WTC11 (cell line): ENCODE data around the gene COL12A1. TPM values are rescaled to one million over a fixed set of nuclear protein-coding genes. Genes with fewer than 3 reads are reported as not detected.

Experiments
- ATAC-seq: fragments of 200-7000 bp; cut with Tn5 transposase; 2 replicates; pipeline ENCODE4 v1.10.0; 2021; ENCODE audit warnings: mild to moderate bottlenecking, moderate library complexity
- CTCF ChIA-PET: fragments of 300-600 bp; sonication (Branson Sonifier 250); formaldehyde crosslinking; loops from one replicate; lab custom pipeline; 2021; ENCODE audit warnings: antibody characterized with exemption; lab: Charles Lee
- POLR2A ChIA-PET: fragments of 350-600 bp; sonication (Branson Sonifier 250); formaldehyde crosslinking; loops from one replicate; lab custom pipeline; 2021; ENCODE audit warnings: antibody characterized with exemption; lab: Charles Lee
- DNase-seq: peaks from one replicate; pipeline ENCODE4 v3.0.0; 2021; ENCODE audit warnings: low spot score
- H3K27ac Mint-ChIP-seq: 2 replicates; pipeline ENCODE4 v1.8.0; 2021; ENCODE audit warnings: mixed read lengths
- H3K27me3 Mint-ChIP-seq: 2 replicates; pipeline ENCODE4 v1.8.0; 2021; ENCODE audit warnings: low read depth, mild to moderate bottlenecking, moderate library complexity, mixed read lengths
- H3K36me3 Mint-ChIP-seq: 2 replicates; pipeline ENCODE4 v1.8.0; 2021; ENCODE audit warnings: mixed read lengths
- H3K4me1 Mint-ChIP-seq: 2 replicates; pipeline ENCODE4 v1.8.0; 2022; ENCODE audit warnings: mixed read lengths
- H3K4me3 Mint-ChIP-seq: 2 replicates; pipeline ENCODE4 v1.8.0; 2021; ENCODE audit warnings: mild to moderate bottlenecking, moderate library complexity, mixed read lengths
- H3K9me3 Mint-ChIP-seq: 2 replicates; pipeline ENCODE4 v1.8.0; 2021; ENCODE audit warnings: mixed read lengths
- ELF4 ChIP-seq: sonication (generic); formaldehyde crosslinking; IDR thresholded peaks from 2 replicates; pipeline ENCODE4 v1.8.1; 2022; ENCODE audit warnings: low read depth, mild to moderate bottlenecking, moderate library complexity, missing genetic modification reagents
- EMX1 ChIP-seq: fragments of 250-450 bp; sonication (Bioruptor Pico); IDR thresholded peaks from 2 replicates; pipeline ENCODE4 v1.8.0; 2021; ENCODE audit warnings: mild to moderate bottlenecking
- ESRRA ChIP-seq: sonication (generic); formaldehyde crosslinking; IDR thresholded peaks from 2 replicates; pipeline ENCODE4 v1.8.1; 2022; ENCODE audit warnings: mild to moderate bottlenecking, missing genetic modification reagents, borderline replicate concordance
- NFATC4 ChIP-seq: fragments of 250-450 bp; sonication (Bioruptor Pico); IDR thresholded peaks from 2 replicates; pipeline ENCODE4 v1.9.0; 2021; ENCODE audit warnings: mild to moderate bottlenecking
- NR1H2 ChIP-seq: sonication (generic); formaldehyde crosslinking; IDR thresholded peaks from 2 replicates; pipeline ENCODE4 v1.9.0; 2021; ENCODE audit warnings: mild to moderate bottlenecking, moderate library complexity, missing genetic modification reagents
- OVOL2 ChIP-seq: fragments of 250-450 bp; sonication (Bioruptor Pico); IDR thresholded peaks from 2 replicates; pipeline ENCODE4 v1.9.0; 2021; ENCODE audit warnings: mild to moderate bottlenecking, borderline replicate concordance
- PRRX2 ChIP-seq: fragments of 250-450 bp; sonication (Bioruptor Pico); IDR thresholded peaks from 2 replicates; pipeline ENCODE4 v1.8.0; 2021; ENCODE audit warnings: mild to moderate bottlenecking
- TEAD1 ChIP-seq: sonication (generic); formaldehyde crosslinking; IDR thresholded peaks from 2 replicates; pipeline ENCODE4 v1.8.0; 2022; ENCODE audit warnings: mild to moderate bottlenecking, missing genetic modification reagents
- ZNF138 ChIP-seq: sonication (generic); formaldehyde crosslinking; conservative IDR thresholded peaks from 2 replicates; pipeline ENCODE4 v1.8.1; 2022; ENCODE audit warnings: mild to moderate bottlenecking, moderate library complexity, missing genetic modification reagents
- ZNF423 ChIP-seq: fragments of 250-450 bp; sonication (Bioruptor Pico); IDR thresholded peaks from 2 replicates; pipeline ENCODE4 v2.1.2; 2022; ENCODE audit warnings: mild to moderate bottlenecking, moderate library complexity
- total RNA-seq: library from RNA; stranded (reverse); gene quantifications from 3 replicates; pipeline ENCODE4 v1.2.3, GENCODE V29; 2021
- TF ChIP-seq, protein P1 (sequence below): sonication (generic); formaldehyde crosslinking; IDR thresholded peaks from 2 replicates; pipeline ENCODE4 v1.8.1; 2022; ENCODE audit warnings: missing genetic modification reagents, borderline replicate concordance
- TF ChIP-seq, protein P2 (sequence below): sonication (generic); formaldehyde crosslinking; IDR thresholded peaks from 2 replicates; pipeline ENCODE4 v1.8.0; 2023; ENCODE audit warnings: mild to moderate bottlenecking, missing genetic modification reagents
- TF ChIP-seq, protein P3 (sequence below): sonication (generic); formaldehyde crosslinking; IDR thresholded peaks from 2 replicates; pipeline ENCODE4 v1.8.0; 2023; ENCODE audit warnings: missing genetic modification reagents, mild to moderate bottlenecking, borderline replicate concordance
- TF ChIP-seq, protein P4 (sequence below): fragments of 250-450 bp; sonication (Bioruptor Pico); IDR thresholded peaks from 2 replicates; pipeline ENCODE4 v1.9.0; 2021; ENCODE audit warnings: moderate library complexity, mild to moderate bottlenecking, inconsistent platforms, borderline replicate concordance

COL12A1 gene
- total RNA-seq, 1 experiment from 2014 or later: 1.1 TPM

DNA sequence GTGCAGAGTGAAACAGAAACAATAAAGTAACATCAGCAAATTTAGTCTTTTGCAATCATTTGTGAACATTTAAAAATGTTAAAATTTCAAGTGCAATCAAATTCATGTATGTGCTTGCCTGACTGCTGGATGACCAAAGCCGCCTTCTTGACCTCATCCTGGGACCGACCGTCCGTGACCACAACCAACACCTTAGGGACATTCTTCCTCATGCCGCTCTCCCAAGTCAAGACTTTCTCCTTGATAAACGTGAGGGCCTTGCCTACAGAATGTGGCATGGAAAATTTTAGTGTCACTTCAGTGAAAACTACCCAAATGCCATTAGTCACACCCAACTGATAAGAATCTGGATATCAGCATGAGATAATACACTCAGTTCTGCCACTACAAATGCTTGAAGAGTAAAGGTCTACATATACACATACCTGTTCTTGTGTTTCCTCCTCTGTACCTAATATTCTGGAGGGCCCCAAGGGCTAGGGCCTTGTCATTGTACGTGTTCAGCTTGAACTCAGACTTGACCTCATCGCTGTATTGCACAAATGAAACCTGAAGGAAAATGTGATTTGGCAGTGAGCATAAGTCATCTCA is 86.8 kb downstream of the COL12A1 start:
- ChIA-PET CTCF (no interaction called here), POLR2A (no interaction called here)
- no peaks in the 10 kb centered on the region for H3K27me3 Mint-ChIP-seq
- H3K9me3 Mint-ChIP-seq: no peaks in the 10 kb centered on the region
- no peaks in the 10 kb centered on the region for H3K36me3 Mint-ChIP-seq
- TF ChIP-seq NFATC4 (no peak), ZNF138 (no peak), ZNF423 (CRISPR knock-in tag) (no peak), ELF4 (CRISPR knock-in tag) (no peak), OVOL2 (CRISPR knock-in tag) (no peak)
- TF ChIP-seq, protein P1, sequence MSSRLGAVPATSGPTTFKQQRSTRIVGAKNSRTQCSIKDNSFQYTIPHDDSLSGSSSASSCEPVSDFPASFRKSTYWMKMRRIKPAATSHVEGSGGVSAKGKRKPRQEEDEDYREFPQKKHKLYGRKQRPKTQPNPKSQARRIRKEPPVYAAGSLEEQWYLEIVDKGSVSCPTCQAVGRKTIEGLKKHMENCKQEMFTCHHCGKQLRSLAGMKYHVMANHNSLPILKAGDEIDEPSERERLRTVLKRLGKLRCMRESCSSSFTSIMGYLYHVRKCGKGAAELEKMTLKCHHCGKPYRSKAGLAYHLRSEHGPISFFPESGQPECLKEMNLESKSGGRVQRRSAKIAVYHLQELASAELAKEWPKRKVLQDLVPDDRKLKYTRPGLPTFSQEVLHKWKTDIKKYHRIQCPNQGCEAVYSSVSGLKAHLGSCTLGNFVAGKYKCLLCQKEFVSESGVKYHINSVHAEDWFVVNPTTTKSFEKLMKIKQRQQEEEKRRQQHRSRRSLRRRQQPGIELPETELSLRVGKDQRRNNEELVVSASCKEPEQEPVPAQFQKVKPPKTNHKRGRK (CRISPR knock-in tag): no peak
- TF ChIP-seq, protein P2, sequence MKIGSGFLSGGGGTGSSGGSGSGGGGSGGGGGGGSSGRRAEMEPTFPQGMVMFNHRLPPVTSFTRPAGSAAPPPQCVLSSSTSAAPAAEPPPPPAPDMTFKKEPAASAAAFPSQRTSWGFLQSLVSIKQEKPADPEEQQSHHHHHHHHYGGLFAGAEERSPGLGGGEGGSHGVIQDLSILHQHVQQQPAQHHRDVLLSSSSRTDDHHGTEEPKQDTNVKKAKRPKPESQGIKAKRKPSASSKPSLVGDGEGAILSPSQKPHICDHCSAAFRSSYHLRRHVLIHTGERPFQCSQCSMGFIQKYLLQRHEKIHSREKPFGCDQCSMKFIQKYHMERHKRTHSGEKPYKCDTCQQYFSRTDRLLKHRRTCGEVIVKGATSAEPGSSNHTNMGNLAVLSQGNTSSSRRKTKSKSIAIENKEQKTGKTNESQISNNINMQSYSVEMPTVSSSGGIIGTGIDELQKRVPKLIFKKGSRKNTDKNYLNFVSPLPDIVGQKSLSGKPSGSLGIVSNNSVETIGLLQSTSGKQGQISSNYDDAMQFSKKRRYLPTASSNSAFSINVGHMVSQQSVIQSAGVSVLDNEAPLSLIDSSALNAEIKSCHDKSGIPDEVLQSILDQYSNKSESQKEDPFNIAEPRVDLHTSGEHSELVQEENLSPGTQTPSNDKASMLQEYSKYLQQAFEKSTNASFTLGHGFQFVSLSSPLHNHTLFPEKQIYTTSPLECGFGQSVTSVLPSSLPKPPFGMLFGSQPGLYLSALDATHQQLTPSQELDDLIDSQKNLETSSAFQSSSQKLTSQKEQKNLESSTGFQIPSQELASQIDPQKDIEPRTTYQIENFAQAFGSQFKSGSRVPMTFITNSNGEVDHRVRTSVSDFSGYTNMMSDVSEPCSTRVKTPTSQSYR (CRISPR knock-in tag): no peak
- TF ChIP-seq, protein P3, sequence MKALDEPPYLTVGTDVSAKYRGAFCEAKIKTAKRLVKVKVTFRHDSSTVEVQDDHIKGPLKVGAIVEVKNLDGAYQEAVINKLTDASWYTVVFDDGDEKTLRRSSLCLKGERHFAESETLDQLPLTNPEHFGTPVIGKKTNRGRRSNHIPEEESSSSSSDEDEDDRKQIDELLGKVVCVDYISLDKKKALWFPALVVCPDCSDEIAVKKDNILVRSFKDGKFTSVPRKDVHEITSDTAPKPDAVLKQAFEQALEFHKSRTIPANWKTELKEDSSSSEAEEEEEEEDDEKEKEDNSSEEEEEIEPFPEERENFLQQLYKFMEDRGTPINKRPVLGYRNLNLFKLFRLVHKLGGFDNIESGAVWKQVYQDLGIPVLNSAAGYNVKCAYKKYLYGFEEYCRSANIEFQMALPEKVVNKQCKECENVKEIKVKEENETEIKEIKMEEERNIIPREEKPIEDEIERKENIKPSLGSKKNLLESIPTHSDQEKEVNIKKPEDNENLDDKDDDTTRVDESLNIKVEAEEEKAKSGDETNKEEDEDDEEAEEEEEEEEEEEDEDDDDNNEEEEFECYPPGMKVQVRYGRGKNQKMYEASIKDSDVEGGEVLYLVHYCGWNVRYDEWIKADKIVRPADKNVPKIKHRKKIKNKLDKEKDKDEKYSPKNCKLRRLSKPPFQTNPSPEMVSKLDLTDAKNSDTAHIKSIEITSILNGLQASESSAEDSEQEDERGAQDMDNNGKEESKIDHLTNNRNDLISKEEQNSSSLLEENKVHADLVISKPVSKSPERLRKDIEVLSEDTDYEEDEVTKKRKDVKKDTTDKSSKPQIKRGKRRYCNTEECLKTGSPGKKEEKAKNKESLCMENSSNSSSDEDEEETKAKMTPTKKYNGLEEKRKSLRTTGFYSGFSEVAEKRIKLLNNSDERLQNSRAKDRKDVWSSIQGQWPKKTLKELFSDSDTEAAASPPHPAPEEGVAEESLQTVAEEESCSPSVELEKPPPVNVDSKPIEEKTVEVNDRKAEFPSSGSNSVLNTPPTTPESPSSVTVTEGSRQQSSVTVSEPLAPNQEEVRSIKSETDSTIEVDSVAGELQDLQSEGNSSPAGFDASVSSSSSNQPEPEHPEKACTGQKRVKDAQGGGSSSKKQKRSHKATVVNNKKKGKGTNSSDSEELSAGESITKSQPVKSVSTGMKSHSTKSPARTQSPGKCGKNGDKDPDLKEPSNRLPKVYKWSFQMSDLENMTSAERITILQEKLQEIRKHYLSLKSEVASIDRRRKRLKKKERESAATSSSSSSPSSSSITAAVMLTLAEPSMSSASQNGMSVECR (CRISPR knock-in tag): no peak
- H3K4me1 Mint-ChIP-seq: no peaks in the 10 kb centered on the region
- H3K27ac Mint-ChIP-seq: no peak overlapping the region
- no peak for ATAC-seq
- H3K4me3 Mint-ChIP-seq: no peak overlapping the region
- DNase-seq: no peak

DNA sequence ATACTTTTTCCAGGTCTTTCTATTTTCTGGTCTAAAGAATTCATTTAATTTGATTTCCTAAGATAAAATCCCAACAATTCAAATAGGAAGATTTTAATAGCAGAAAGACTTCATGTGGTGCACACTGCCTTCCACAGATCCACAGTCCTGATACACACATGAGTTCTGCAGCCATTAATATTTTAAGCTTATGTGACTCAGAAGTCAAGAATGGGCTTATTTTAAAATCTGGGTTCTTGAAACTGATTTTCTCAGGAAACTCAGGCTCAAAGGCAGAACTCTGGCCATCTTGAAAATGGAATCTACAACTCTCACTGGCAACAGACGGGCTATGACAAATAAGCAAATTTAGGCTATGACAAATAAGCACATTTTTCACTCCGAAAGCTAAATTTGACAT is 88.2 kb downstream of the COL12A1 start:
- no peaks in the 10 kb centered on the region for H3K4me1 Mint-ChIP-seq
- TF ChIP-seq NR1H2 (CRISPR knock-in tag) (no peak), PRRX2 (CRISPR knock-in tag) (no peak), EMX1 (CRISPR knock-in tag) (no peak), TEAD1 (CRISPR knock-in tag) (no peak), ESRRA (CRISPR knock-in tag) (no peak)
- TF ChIP-seq, protein P4, sequence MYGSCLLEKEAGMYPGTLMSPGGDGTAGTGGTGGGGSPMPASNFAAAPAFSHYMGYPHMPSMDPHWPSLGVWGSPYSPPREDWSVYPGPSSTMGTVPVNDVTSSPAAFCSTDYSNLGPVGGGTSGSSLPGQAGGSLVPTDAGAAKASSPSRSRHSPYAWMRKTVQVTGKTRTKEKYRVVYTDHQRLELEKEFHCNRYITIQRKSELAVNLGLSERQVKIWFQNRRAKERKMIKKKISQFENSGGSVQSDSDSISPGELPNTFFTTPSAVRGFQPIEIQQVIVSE (CRISPR knock-in tag): no peak
- H3K27me3 Mint-ChIP-seq: no peaks in the 10 kb centered on the region
- no peaks in the 10 kb centered on the region for H3K9me3 Mint-ChIP-seq
- POLR2A ChIA-PET: no interaction called here
- H3K36me3 Mint-ChIP-seq: no peaks in the 10 kb centered on the region
- CTCF ChIA-PET: no interaction called here
- H3K27ac Mint-ChIP-seq: no peak overlapping the region
- ATAC-seq: no peak
- no peak overlapping the region for H3K4me3 Mint-ChIP-seq
- DNase-seq: no peak
